ENCODE results near the gene SPATA3. TPM values are rescaled to one million over a fixed set of nuclear protein-coding genes. Genes with fewer than 3 reads are reported as not detected.

SPATA3 gene
- total and polyA plus RNA-seq, 2 of the 8 experiments (the other 6 are each of a cell fraction or from before 2014, with no cell fraction given): not detected

GRCh38 chr2:231011526-231011925 lies 15.6 kb downstream of the SPATA3 start:
- FAIRE-seq: no peak
- Histone ChIP-seq H2BK5ac (ENCODE audit: low read depth, low read length) (no peak overlapping the region), H3K27ac (ENCODE audit: low read depth, low read length) (no peak overlapping the region), H4K20me1 (replicated peaks in 1 of 2; ENCODE audit: control insufficient read depth in 1 of 2, insufficient read depth in 2 of 2, low read length in 2 of 2) (no peaks in the 10 kb centered on the region), H2BK12ac (ENCODE audit: low read depth, low read length) (no peak overlapping the region), H3K4me3 (ENCODE audit: extremely low read depth in 1 of 4, insufficient read depth in 2 of 4, low read depth in 3 of 4, low read length in 4 of 4) (no peak overlapping the region), H2BK20ac (ENCODE audit: low read length) (no peak overlapping the region), H2AFZ (ENCODE audit: low read length) (no peak overlapping the region), H3K23ac (ENCODE audit: insufficient read length) (no peak overlapping the region), H3K36me3 (ENCODE audit: control insufficient read depth in 2 of 4, insufficient read depth in 4 of 4, low read length in 3 of 4) (no peaks in the 10 kb centered on the region), H2BK120ac (replicated peaks; ENCODE audit: low read depth, low read length) (no peak overlapping the region), H3K18ac (ENCODE audit: extremely low read depth, low read length) (no peak overlapping the region), H4K8ac (ENCODE audit: extremely low read depth, insufficient read depth, low read length) (no peak overlapping the region), H3K56ac (replicated peaks; ENCODE audit: insufficient read length, low read depth, low read length) (no peak overlapping the region), H3K79me1 (ENCODE audit: low read depth, low read length) (no peaks in the 10 kb centered on the region), H3K23me2 (ENCODE audit: low read depth, low read length) (no peaks in the 10 kb centered on the region), H3K4ac (replicated peaks; ENCODE audit: insufficient read length, low read depth, low read length) (no peak overlapping the region), H3K9me3 (ENCODE audit: insufficient read depth in 2 of 2, low read depth in 1 of 2, low read length in 1 of 2) (no peaks in the 10 kb centered on the region), H3K4me2 (ENCODE audit: insufficient read depth in 1 of 2, low read depth in 2 of 2, low read length in 2 of 2) (no peak overlapping the region), H3K79me2 (ENCODE audit: control insufficient read depth in 1 of 2, insufficient read depth in 2 of 2, low read length in 2 of 2) (no peaks in the 10 kb centered on the region), H2BK15ac (ENCODE audit: low read length) (no peak overlapping the region), H3K9ac (replicated peaks in 1 of 4; ENCODE audit: extremely low read depth in 1 of 4, low read depth in 3 of 4, low read length in 3 of 4) (no peak overlapping the region), H4K5ac (ENCODE audit: insufficient read length, low read depth, low read length) (no peak overlapping the region), H3K27me3 (replicated peaks in 1 of 4; ENCODE audit: control insufficient read depth in 3 of 4, extremely low read depth in 1 of 4, insufficient read depth in 3 of 4, low read length in 3 of 4) (no peaks in the 10 kb centered on the region; a peak in 2 of 7 replicates), H3K14ac (ENCODE audit: insufficient read length) (no peak overlapping the region), H4K91ac (replicated peaks; ENCODE audit: insufficient read length, low read length) (no peak overlapping the region), H2AK5ac (ENCODE audit: low read depth, low read length) (no peak overlapping the region), H3K4me1 (replicated peaks in 1 of 4; ENCODE audit: control insufficient read depth in 3 of 4, insufficient read depth in 4 of 4, low read length in 3 of 4) (peaks cover 0 to 8% (median 5%) of the 10 kb centered on the region in 4 experiments; a peak in 5 of 7 replicates)
- DNase-seq (ENCODE audit: low read depth in 1 of 2, low spot score in 2 of 2): no peak
- POLR2A ChIA-PET (ENCODE audit: partially characterized antibody): no interaction called here
- CTCF ChIA-PET (ENCODE audit: partially characterized antibody): interaction anchor here (0.6 to 1.5 kb wide), 4 partner anchors 45 to 189 kb away, joined by 3 to 5 read pairs (median 3); partner anchors contain the start of gene PSMD1
- WGBS, 2 experiments (ENCODE audit: extremely low coverage in 1 of 2, insufficient coverage in 1 of 2, insufficient read length in 1 of 2, insufficient replicate concordance in 2 of 2, low coverage in 1 of 2, low lambda C conversion rate in 2 of 2, missing lambda C conversion rate in 1 of 2): 43% methylated on average over 2 of the region's 2 CpGs; no CpG with 5 or more reads in 1 of the 2 experiments
- TF ChIP-seq GABPA (IDR thresholded peaks at IDR 0.05; ENCODE audit: borderline replicate concordance, insufficient read depth, low read length): no peak
- no peak for TF ChIP-seq BRCA1 (IDR thresholded peaks at IDR 0.05; ENCODE audit: low read depth, low read length)
- TF ChIP-seq TBP (IDR thresholded peaks at IDR 0.05; ENCODE audit: low read depth, low read length): no peak
- no peak for TF ChIP-seq EP300 (IDR thresholded peaks at IDR 0.05; ENCODE audit: borderline replicate concordance in 1 of 2, low read depth in 2 of 2, low read length in 2 of 2)
- no peak for TF ChIP-seq ASH2L (IDR thresholded peaks at IDR 0.05; ENCODE audit: low read length)
- no peak for TF ChIP-seq MAFK (IDR thresholded peaks at IDR 0.05; ENCODE audit: low read depth, low read length)
- TF ChIP-seq TCF12 (IDR thresholded peaks at IDR 0.05; ENCODE audit: low read depth, low read length): no peak
- no peak for TF ChIP-seq CTBP2 (IDR thresholded peaks at IDR 0.05; ENCODE audit: borderline replicate concordance, insufficient read depth, insufficient read length, low read length)
- no peak for TF ChIP-seq CEBPB (IDR thresholded peaks at IDR 0.05; ENCODE audit: low read depth, low read length)
- TF ChIP-seq BCL11A (IDR thresholded peaks at IDR 0.05; ENCODE audit: low read depth in 2 of 2, low read length in 2 of 2): no peak
- no peak for TF ChIP-seq SAP30 (IDR thresholded peaks at IDR 0.05; ENCODE audit: insufficient read depth, insufficient replicate concordance, low read length)
- no peak for TF ChIP-seq USF2 (IDR thresholded peaks at IDR 0.05; ENCODE audit: low read length)
- no peak for TF ChIP-seq ATF3 (IDR thresholded peaks at IDR 0.05; ENCODE audit: insufficient read depth, low read depth, low read length)
